K562 (cell line): ENCODE results near the gene ADAM19.

Source experiments
- BHLHE40 ChIP-seq: IDR thresholded peaks from 2 replicates; pipeline ENCODE4 v1.6.1; 2011; ENCODE audit warnings: low read length, improper control_type of control experiment
- CBX3 ChIP-seq, 2 experiments: IDR thresholded peaks; 1 replicate in 1 of 2; 2 replicates in 1 of 2; pipeline ENCODE4 v1.6.1; 2012; ENCODE audit warnings: inconsistent platforms in 2 of 2, low read length in 2 of 2, borderline replicate concordance in 1 of 2, control low read depth in 1 of 2
- FOXA1 ChIP-seq: fragments of 450-650 bp; IDR thresholded peaks from 2 replicates; pipeline ENCODE4 v1.6.1; 2016; ENCODE audit warnings: mild to moderate bottlenecking, borderline replicate concordance
- MTF1 ChIP-seq: fragments of 250-450 bp; sonication (Bioruptor Pico); IDR thresholded peaks from 2 replicates; pipeline ENCODE4 v1.9.0; 2021; ENCODE audit warnings: moderate library complexity, mild to moderate bottlenecking, inconsistent platforms, borderline replicate concordance
- SOX6 ChIP-seq: fragments of 450-650 bp; IDR thresholded peaks from 2 replicates; pipeline ENCODE4 v1.6.1; 2014; ENCODE audit warnings: mild to moderate bottlenecking
- ZNF253 ChIP-seq: fragments of 250-450 bp; sonication (Bioruptor Pico); conservative IDR thresholded peaks from 2 replicates; pipeline ENCODE4 v1.6.1; 2021; ENCODE audit warnings: mild to moderate bottlenecking
- ZNF274 ChIP-seq: IDR thresholded peaks from 2 replicates; pipeline ENCODE4 v1.6.1; 2011; ENCODE audit warnings: low read depth, mild to moderate bottlenecking, low read length, moderate library complexity, borderline replicate concordance
- TF ChIP-seq, protein P1 (sequence below): sonication (generic); formaldehyde crosslinking; IDR thresholded peaks from 2 replicates; pipeline ENCODE4 v1.9.0; 2022; ENCODE audit warnings: mild to moderate bottlenecking, missing genetic modification reagents
- TF ChIP-seq, protein P2 (sequence below): fragments of 450-650 bp; formaldehyde crosslinking; IDR thresholded peaks from 2 replicates; pipeline ENCODE4 v1.4.0; 2020; ENCODE audit warnings: mild to moderate bottlenecking, moderate library complexity

DNA sequence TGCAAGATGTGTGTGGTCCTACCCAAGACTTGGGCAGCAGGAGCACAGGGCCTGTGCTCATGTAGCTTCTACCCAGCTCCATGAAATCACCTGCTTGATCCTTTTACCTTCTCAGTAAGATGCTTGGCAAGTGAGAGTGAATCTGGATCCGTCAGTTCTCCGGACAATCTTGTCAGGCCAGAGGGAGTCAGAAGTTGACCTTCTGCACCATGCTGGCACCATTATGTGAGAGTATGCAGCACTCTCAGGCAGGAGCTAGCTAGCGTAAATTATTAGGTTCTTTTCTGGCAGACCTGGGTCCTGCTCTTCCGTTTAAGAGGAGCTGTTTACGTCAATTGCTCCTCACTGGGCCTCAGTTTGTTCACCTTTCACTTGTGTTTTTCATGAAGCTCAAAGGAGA is 37.0 kb upstream of the ADAM19 start:
- TF ChIP-seq, protein P1, sequence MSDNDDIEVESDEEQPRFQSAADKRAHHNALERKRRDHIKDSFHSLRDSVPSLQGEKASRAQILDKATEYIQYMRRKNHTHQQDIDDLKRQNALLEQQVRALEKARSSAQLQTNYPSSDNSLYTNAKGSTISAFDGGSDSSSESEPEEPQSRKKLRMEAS (CRISPR knock-in tag): no peak
- no peak for TF ChIP-seq BHLHE40
- TF ChIP-seq, protein P2, sequence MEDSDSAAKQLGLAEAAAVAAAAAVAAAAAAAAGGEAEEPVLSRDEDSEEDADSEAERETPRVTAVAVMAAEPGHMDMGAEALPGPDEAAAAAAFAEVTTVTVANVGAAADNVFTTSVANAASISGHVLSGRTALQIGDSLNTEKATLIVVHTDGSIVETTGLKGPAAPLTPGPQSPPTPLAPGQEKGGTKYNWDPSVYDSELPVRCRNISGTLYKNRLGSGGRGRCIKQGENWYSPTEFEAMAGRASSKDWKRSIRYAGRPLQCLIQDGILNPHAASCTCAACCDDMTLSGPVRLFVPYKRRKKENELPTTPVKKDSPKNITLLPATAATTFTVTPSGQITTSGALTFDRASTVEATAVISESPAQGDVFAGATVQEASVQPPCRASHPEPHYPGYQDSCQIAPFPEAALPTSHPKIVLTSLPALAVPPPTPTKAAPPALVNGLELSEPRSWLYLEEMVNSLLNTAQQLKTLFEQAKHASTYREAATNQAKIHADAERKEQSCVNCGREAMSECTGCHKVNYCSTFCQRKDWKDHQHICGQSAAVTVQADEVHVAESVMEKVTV (CRISPR knock-in tag): no peak
- TF ChIP-seq FOXA1: no peak
- TF ChIP-seq MTF1: no peak
- TF ChIP-seq ZNF253 (CRISPR knock-in tag): no peak
- TF ChIP-seq CBX3 (IDR thresholded peaks at IDR 0.05; ENCODE audit: borderline replicate concordance in 1 of 2, low read length in 2 of 2): no peak
- no peak for TF ChIP-seq SOX6
- TF ChIP-seq ZNF274: no peak
